GF-D8 (cell line): ENCODE measurements around the gene CRY2.

ENCODE experiments used
- DNase-seq: peaks from one replicate; lab custom pipeline; 2025; lab: John Stamatoyannopoulos, UW

Gene CRY2

GRCh38 chr11:45930951-45931570, 83.8 kb downstream of the CRY2 start:
- no peak for DNase-seq

GRCh38 chr11:45931739-45932138, 84.5 kb downstream of the CRY2 start:
- DNase-seq = no peak

GRCh38 chr11:45932217-45932616, 84.9 kb downstream of the CRY2 start:
- DNase-seq = no peak
